Measurements from ENCODE around the gene GLCE. TPM values are rescaled to one million over a fixed set of nuclear protein-coding genes. Genes with fewer than 3 reads are reported as not detected.

Gene GLCE
- total RNA-seq, 1 experiment from 2014 or later = 22.8 TPM

DNA sequence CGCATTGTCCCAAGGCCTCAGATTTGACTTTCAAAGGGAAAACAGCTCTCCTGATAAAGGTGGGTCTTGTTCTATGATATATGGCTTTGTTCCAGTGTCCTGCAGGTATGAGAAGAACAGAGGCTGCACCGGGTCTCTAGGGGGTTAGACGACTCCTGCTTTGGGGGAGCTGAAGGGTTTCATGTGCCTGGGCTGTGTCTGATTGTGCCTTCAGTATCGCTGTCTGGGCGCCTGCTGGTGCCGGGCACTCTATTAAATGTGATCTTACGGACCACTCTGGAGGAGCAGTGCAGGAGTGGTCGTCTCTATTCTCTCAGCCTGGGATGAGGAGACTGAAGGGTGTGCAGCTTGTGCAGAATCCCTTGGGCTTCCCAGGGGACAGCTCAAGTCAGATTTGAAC is 154.3 kb downstream of the GLCE start:
- Histone ChIP-seq H3K36me3 (ENCODE audit: control insufficient read depth, insufficient read depth, low read length) (no peaks in the 10 kb centered on the region), H3K27ac (ENCODE audit: low read length) (no peak overlapping the region), H3K4me3 (ENCODE audit: low read depth in 2 of 2, low read length in 2 of 2) (no peak overlapping the region), H3K27me3 (ENCODE audit: control insufficient read depth, insufficient read depth, low read length) (no peaks in the 10 kb centered on the region), H3K9me3 (ENCODE audit: control insufficient read depth, insufficient read depth, low read depth, low read length) (no peaks in the 10 kb centered on the region), H3K4me1 (ENCODE audit: control insufficient read depth, insufficient read depth, low read length) (no peaks in the 10 kb centered on the region; the same call in 1 of the 2 replicates)
- intact Hi-C loops (cut with micrococcal nuclease; ENCODE audit: unreplicated experiment) (no loop called here), in situ Hi-C loops (cut with HindIII; ENCODE audit: low pct_unique_long_range_greater_than_20kb, low sequenced_read_pairs) (no loop called here)
- DNase-seq (ENCODE audit: low read depth, low spot score) (no peak), ATAC-seq (no peak)
- BruUV-seq (replicated peaks) = no TSS peak
- TF ChIP-seq POLR2AphosphoS5 (IDR thresholded peaks at IDR 0.05; ENCODE audit: low read depth, low read length) = no peak
- TF ChIP-seq, protein P1, sequence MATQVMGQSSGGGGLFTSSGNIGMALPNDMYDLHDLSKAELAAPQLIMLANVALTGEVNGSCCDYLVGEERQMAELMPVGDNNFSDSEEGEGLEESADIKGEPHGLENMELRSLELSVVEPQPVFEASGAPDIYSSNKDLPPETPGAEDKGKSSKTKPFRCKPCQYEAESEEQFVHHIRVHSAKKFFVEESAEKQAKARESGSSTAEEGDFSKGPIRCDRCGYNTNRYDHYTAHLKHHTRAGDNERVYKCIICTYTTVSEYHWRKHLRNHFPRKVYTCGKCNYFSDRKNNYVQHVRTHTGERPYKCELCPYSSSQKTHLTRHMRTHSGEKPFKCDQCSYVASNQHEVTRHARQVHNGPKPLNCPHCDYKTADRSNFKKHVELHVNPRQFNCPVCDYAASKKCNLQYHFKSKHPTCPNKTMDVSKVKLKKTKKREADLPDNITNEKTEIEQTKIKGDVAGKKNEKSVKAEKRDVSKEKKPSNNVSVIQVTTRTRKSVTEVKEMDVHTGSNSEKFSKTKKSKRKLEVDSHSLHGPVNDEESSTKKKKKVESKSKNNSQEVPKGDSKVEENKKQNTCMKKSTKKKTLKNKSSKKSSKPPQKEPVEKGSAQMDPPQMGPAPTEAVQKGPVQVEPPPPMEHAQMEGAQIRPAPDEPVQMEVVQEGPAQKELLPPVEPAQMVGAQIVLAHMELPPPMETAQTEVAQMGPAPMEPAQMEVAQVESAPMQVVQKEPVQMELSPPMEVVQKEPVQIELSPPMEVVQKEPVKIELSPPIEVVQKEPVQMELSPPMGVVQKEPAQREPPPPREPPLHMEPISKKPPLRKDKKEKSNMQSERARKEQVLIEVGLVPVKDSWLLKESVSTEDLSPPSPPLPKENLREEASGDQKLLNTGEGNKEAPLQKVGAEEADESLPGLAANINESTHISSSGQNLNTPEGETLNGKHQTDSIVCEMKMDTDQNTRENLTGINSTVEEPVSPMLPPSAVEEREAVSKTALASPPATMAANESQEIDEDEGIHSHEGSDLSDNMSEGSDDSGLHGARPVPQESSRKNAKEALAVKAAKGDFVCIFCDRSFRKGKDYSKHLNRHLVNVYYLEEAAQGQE (IDR thresholded peaks at IDR 0.05; ENCODE audit: insufficient read depth in 1 of 2, low read depth in 2 of 2, low read length in 1 of 2) = no peak
- TF ChIP-seq TCF7L2 (IDR thresholded peaks at IDR 0.05; ENCODE audit: low read depth, low read length) = no peak
- TF ChIP-seq, protein P2, sequence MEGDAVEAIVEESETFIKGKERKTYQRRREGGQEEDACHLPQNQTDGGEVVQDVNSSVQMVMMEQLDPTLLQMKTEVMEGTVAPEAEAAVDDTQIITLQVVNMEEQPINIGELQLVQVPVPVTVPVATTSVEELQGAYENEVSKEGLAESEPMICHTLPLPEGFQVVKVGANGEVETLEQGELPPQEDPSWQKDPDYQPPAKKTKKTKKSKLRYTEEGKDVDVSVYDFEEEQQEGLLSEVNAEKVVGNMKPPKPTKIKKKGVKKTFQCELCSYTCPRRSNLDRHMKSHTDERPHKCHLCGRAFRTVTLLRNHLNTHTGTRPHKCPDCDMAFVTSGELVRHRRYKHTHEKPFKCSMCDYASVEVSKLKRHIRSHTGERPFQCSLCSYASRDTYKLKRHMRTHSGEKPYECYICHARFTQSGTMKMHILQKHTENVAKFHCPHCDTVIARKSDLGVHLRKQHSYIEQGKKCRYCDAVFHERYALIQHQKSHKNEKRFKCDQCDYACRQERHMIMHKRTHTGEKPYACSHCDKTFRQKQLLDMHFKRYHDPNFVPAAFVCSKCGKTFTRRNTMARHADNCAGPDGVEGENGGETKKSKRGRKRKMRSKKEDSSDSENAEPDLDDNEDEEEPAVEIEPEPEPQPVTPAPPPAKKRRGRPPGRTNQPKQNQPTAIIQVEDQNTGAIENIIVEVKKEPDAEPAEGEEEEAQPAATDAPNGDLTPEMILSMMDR (IDR thresholded peaks at IDR 0.05) = no peak
- TF ChIP-seq SIN3A (IDR thresholded peaks at IDR 0.05; ENCODE audit: borderline replicate concordance, insufficient read depth, low read depth, low read length) = no peak
- CTCF ChIA-PET = no interaction called here
- POLR2A ChIA-PET = interaction anchor here (0.5 to 0.7 kb wide), 3 partner anchors 11 to 382 kb away, joined by 3 to 4 read pairs (median 3); no protein-coding TSS in a partner anchor

DNA sequence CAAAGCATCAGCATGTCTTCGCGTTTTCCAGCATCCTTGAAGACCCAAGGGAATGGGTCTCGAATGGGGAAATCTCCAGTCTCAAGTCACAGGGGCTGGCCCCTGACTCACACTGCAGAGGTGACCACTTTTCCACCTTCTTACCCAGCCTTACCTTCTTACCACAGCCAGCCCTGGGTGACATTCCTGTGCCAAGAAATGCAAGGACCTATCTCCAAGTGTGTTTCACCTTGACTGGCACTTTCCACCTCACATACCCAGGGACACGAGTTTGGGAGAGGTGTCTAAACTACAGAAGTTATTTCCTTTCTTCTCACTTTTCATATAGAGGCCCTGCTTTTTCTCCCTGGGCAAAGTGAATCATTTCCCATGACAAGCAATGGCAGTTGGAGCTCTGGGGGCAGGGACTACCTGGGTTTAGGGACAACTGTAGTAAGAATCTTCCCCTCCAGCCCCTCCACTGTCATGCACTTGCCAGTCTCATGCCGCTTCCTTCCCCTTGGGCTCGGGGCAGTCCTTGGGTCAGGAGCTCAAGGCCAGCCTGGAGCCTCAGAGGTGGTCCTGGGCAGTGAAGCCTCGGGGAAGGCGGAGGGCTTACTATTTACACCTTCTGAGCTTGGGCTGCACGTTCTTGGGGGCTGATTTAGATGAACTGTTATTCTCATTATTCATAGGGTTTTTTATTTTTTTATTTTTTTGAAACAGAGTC is 155.1 kb downstream of the GLCE start:
- Histone ChIP-seq H3K36me3 (ENCODE audit: control insufficient read depth, insufficient read depth, low read length) (no peaks in the 10 kb centered on the region), H3K27ac (ENCODE audit: low read length) (no peak overlapping the region), H3K4me1 (ENCODE audit: control insufficient read depth, insufficient read depth, low read length) (no peaks in the 10 kb centered on the region; the same call in 1 of the 2 replicates), H3K9me3 (ENCODE audit: control insufficient read depth, insufficient read depth, low read depth, low read length) (no peaks in the 10 kb centered on the region), H3K27me3 (ENCODE audit: control insufficient read depth, insufficient read depth, low read length) (no peaks in the 10 kb centered on the region), H3K4me3 (ENCODE audit: low read depth in 2 of 2, low read length in 2 of 2) (no peak overlapping the region)
- ChIA-PET CTCF (no interaction called here), POLR2A (interaction anchor here (0.5 to 0.6 kb wide), 2 partner anchors 10 to 111 kb away, joined by 3 to 17 read pairs; no protein-coding TSS in a partner anchor)
- intact Hi-C loops (cut with micrococcal nuclease; ENCODE audit: unreplicated experiment) (no loop called here), in situ Hi-C loops (cut with HindIII; ENCODE audit: low pct_unique_long_range_greater_than_20kb, low sequenced_read_pairs) (no loop called here)
- no peak for TF ChIP-seq POLR2AphosphoS5 (IDR thresholded peaks at IDR 0.05; ENCODE audit: low read depth, low read length)
- TF ChIP-seq, protein P1 (IDR thresholded peaks at IDR 0.05; ENCODE audit: insufficient read depth in 1 of 2, low read depth in 2 of 2, low read length in 1 of 2) = no peak
- TF ChIP-seq TCF7L2 (IDR thresholded peaks at IDR 0.05; ENCODE audit: low read depth, low read length) = no peak
- no peak for DNase-seq (ENCODE audit: low read depth, low spot score)
- ATAC-seq = no peak
- BruUV-seq (replicated peaks) = no TSS peak
